H1 (cell line): Measurements from ENCODE around the gene TMPRSS9. TPM values are rescaled to one million over a fixed set of nuclear protein-coding genes. Genes with fewer than 3 reads are reported as not detected.

Source experiments
- CTCF ChIA-PET: fragments of 300-600 bp; sonication (Branson Sonifier 250); formaldehyde crosslinking; loops from one replicate; lab custom pipeline; 2021; ENCODE audit not compliant: partially characterized antibody; lab: Charles Lee
- POLR2A ChIA-PET: fragments of 300-600 bp; sonication (Branson Sonifier 250); formaldehyde crosslinking; loops from one replicate; lab custom pipeline; 2021; ENCODE audit warnings: inconsistent platforms; ENCODE audit not compliant: partially characterized antibody; lab: Charles Lee
- DNase-seq, 2 experiments: peaks; one replicate each; pipeline versions ENCODE4 v3.0.0 to v3.0.0-alpha.2; 2010 to 2022; ENCODE audit warnings: low spot score in 2 of 2, low read depth in 1 of 2, mixed read lengths in 1 of 2
- FAIRE-seq: peaks from 2 replicates; lab custom pipeline; 2011; peaks lifted over from hg19 to GRCh38; lab: Jason Lieb, UNC
- H2AFZ ChIP-seq: 2 replicates; pipeline ENCODE4 v1.8.1; 2012; ENCODE audit warnings: low read length, inconsistent platforms
- H2AK5ac ChIP-seq: 2 replicates; pipeline ENCODE4 v1.6.1; 2013; ENCODE audit warnings: low read depth, low read length
- H2BK120ac ChIP-seq: replicated peaks from 2 replicates; pipeline ENCODE3; 2013; ENCODE audit warnings: low read depth, low read length, inconsistent platforms
- H2BK12ac ChIP-seq: 2 replicates; pipeline ENCODE4 v1.6.1; 2013; ENCODE audit warnings: low read depth, low read length
- H2BK15ac ChIP-seq: 2 replicates; pipeline ENCODE4 v1.6.1; 2013; ENCODE audit warnings: low read length
- H2BK20ac ChIP-seq: 2 replicates; pipeline ENCODE4 v1.6.1; 2013; ENCODE audit warnings: low read length
- H2BK5ac ChIP-seq: 2 replicates; pipeline ENCODE4 v1.6.1; 2013; ENCODE audit warnings: low read depth, low read length
- H3K14ac ChIP-seq: 2 replicates; pipeline ENCODE4 v1.6.1; 2013; ENCODE audit warnings: inconsistent platforms; ENCODE audit not compliant: insufficient read length
- H3K18ac ChIP-seq: 2 replicates; pipeline ENCODE4 v1.6.1; 2013; ENCODE audit warnings: low read length; ENCODE audit errors: extremely low read depth
- H3K23ac ChIP-seq: 2 replicates; pipeline ENCODE4 v1.6.1; 2013; ENCODE audit warnings: inconsistent platforms; ENCODE audit not compliant: insufficient read length
- H3K23me2 ChIP-seq: 2 replicates; pipeline ENCODE4 v1.6.1; 2013; ENCODE audit warnings: low read depth, low read length
- H3K27ac ChIP-seq: 2 replicates; pipeline ENCODE4 v1.6.1; 2011; ENCODE audit warnings: low read depth, low read length, inconsistent platforms
- H3K27me3 ChIP-seq, 4 experiments: replicated peaks in 1 of 4; 1 replicate in 1 of 4; 2 replicates in 3 of 4; pipeline versions ENCODE4 v1.6.1 to v1.8.1; 2011 to 2013; ENCODE audit warnings: low read length in 3 of 4, mild to moderate bottlenecking in 3 of 4, inconsistent platforms in 2 of 4, mixed read lengths in 2 of 4, moderate library complexity in 1 of 4; ENCODE audit not compliant: control insufficient read depth in 3 of 4, insufficient read depth in 3 of 4; ENCODE audit errors: extremely low read depth in 1 of 4
- H3K36me3 ChIP-seq, 4 experiments: 2 replicates each; pipeline versions ENCODE4 v1.6.1 to v1.8.1; 2011 to 2013; ENCODE audit warnings: mild to moderate bottlenecking in 4 of 4, low read length in 3 of 4, moderate library complexity in 2 of 4, control low read depth in 1 of 4, inconsistent platforms in 1 of 4; ENCODE audit not compliant: insufficient read depth in 4 of 4, control insufficient read depth in 2 of 4
- H3K4ac ChIP-seq: replicated peaks from 2 replicates; pipeline ENCODE3; 2013; ENCODE audit warnings: low read length, low read depth, mixed read lengths, inconsistent platforms; ENCODE audit not compliant: insufficient read length
- H3K4me1 ChIP-seq, 4 experiments: replicated peaks in 1 of 4; 1 replicate in 1 of 4; 2 replicates in 3 of 4; pipeline versions ENCODE4 v1.6.1 to v1.8.1; 2011 to 2013; ENCODE audit warnings: low read length in 3 of 4, inconsistent platforms in 2 of 4, mixed read lengths in 1 of 4; ENCODE audit not compliant: insufficient read depth in 4 of 4, control insufficient read depth in 3 of 4
- H3K4me2 ChIP-seq, 2 experiments: 2 replicates each; pipeline versions ENCODE4 v1.6.1 to v1.8.1; 2011 to 2013; ENCODE audit warnings: low read depth in 2 of 2, low read length in 2 of 2, control low read depth in 1 of 2, inconsistent platforms in 1 of 2, mild to moderate bottlenecking in 1 of 2; ENCODE audit not compliant: insufficient read depth in 1 of 2
- H3K4me3 ChIP-seq, 4 experiments: fragments of 200-600, 300-600 bp in 1 of 4; sonication (generic), shearing (Covaris generic), sonication (Bioruptor Twin) in 1 of 4; 2 replicates each; pipeline versions ENCODE4 v1.5.1 to v1.8.1; 2011 to 2016; ENCODE audit warnings: low read length in 4 of 4, low read depth in 3 of 4, control low read depth in 2 of 4, inconsistent platforms in 2 of 4, mild to moderate bottlenecking in 2 of 4, mixed read lengths in 1 of 4, moderate library complexity in 1 of 4; ENCODE audit not compliant: insufficient read depth in 2 of 4; ENCODE audit errors: extremely low read depth in 1 of 4
- H3K56ac ChIP-seq: replicated peaks from 2 replicates; pipeline ENCODE3; 2013; ENCODE audit warnings: low read depth, mild to moderate bottlenecking, mixed read lengths, low read length, inconsistent platforms; ENCODE audit not compliant: insufficient read length
- H3K79me1 ChIP-seq: 2 replicates; pipeline ENCODE4 v1.6.1; 2013; ENCODE audit warnings: low read depth, low read length, control low read depth
- H3K79me2 ChIP-seq, 2 experiments: 2 replicates each; pipeline versions ENCODE4 v1.6.1 to v1.8.1; 2012 to 2013; ENCODE audit warnings: low read length in 2 of 2, mild to moderate bottlenecking in 2 of 2, inconsistent platforms in 1 of 2; ENCODE audit not compliant: insufficient read depth in 2 of 2, control insufficient read depth in 1 of 2
- H3K9ac ChIP-seq, 4 experiments: replicated peaks in 1 of 4; 1 replicate in 1 of 4; 2 replicates in 3 of 4; pipeline versions ENCODE4 v1.6.1 to v1.8.1; 2011 to 2013; ENCODE audit warnings: low read depth in 3 of 4, low read length in 3 of 4, control low read depth in 2 of 4, mild to moderate bottlenecking in 2 of 4, moderate library complexity in 2 of 4, inconsistent platforms in 1 of 4; ENCODE audit errors: extremely low read depth in 1 of 4
- H3K9me3 ChIP-seq, 2 experiments: 2 replicates each; pipeline versions ENCODE4 v1.6.1 to v1.8.1; 2012 to 2013; ENCODE audit warnings: mild to moderate bottlenecking in 2 of 2, moderate library complexity in 2 of 2, control low read depth in 1 of 2, inconsistent platforms in 1 of 2, low read depth in 1 of 2, low read length in 1 of 2, mixed read lengths in 1 of 2; ENCODE audit not compliant: insufficient read depth in 2 of 2
- H4K20me1 ChIP-seq, 2 experiments: replicated peaks in 1 of 2; 2 replicates each; pipeline versions ENCODE3 to v1.8.1; 2011 to 2013; ENCODE audit warnings: inconsistent platforms in 2 of 2, low read length in 2 of 2, mild to moderate bottlenecking in 1 of 2; ENCODE audit not compliant: insufficient read depth in 2 of 2, control insufficient read depth in 1 of 2
- H4K5ac ChIP-seq: 2 replicates; pipeline ENCODE4 v1.6.1; 2013; ENCODE audit warnings: low read length, low read depth, mixed read lengths, inconsistent platforms; ENCODE audit not compliant: insufficient read length
- H4K8ac ChIP-seq: 2 replicates; pipeline ENCODE4 v1.8.0; 2013; ENCODE audit warnings: mild to moderate bottlenecking, moderate library complexity, low read length, inconsistent platforms; ENCODE audit not compliant: insufficient read depth; ENCODE audit errors: extremely low read depth
- H4K91ac ChIP-seq: replicated peaks from 2 replicates; pipeline ENCODE3; 2013; ENCODE audit warnings: low read length, mixed read lengths, inconsistent platforms; ENCODE audit not compliant: insufficient read length
- ASH2L ChIP-seq: fragments of 200-600, 300-600 bp; sonication (generic); IDR thresholded peaks from one replicate; pipeline ENCODE4 v1.7.1; 2017; ENCODE audit warnings: low read length
- CHD1 ChIP-seq: IDR thresholded peaks from 2 replicates; pipeline ENCODE4 v1.6.1; 2012; ENCODE audit warnings: low read depth, low read length, improper control_type of control experiment
- CREB1 ChIP-seq: IDR thresholded peaks from 2 replicates; pipeline ENCODE4 v1.6.1; 2012; ENCODE audit warnings: inconsistent platforms
- HDAC6 ChIP-seq: IDR thresholded peaks from one replicate; pipeline ENCODE4 v1.7.1; 2012; ENCODE audit warnings: low read depth, mild to moderate bottlenecking, inconsistent platforms, low read length, moderate library complexity
- KDM5A ChIP-seq: fragments of 200-600 bp; IDR thresholded peaks from 2 replicates; pipeline ENCODE4 v1.7.1; 2012; ENCODE audit warnings: mild to moderate bottlenecking, low read length, inconsistent platforms, mixed read lengths
- SIRT6 ChIP-seq: IDR thresholded peaks from one replicate; pipeline ENCODE4 v1.7.1; 2012; ENCODE audit warnings: low read length, inconsistent platforms
- SP1 ChIP-seq: IDR thresholded peaks from 2 replicates; pipeline ENCODE4 v1.6.1; 2011; ENCODE audit warnings: low read depth, low read length
- SRF ChIP-seq: IDR thresholded peaks from 2 replicates; pipeline ENCODE4 v1.6.1; 2011; ENCODE audit warnings: mild to moderate bottlenecking, low read depth, low read length, moderate library complexity
- TBP ChIP-seq: IDR thresholded peaks from 2 replicates; pipeline ENCODE4 v1.6.1; 2011; ENCODE audit warnings: low read depth, low read length, improper control_type of control experiment
- WGBS, 2 experiments: shearing (Covaris generic) in 1 of 2; methylation state at CpG; one replicate each; pipeline versions ENCODE4 v1.1.6 to v1.1.7; 2013 to 2015; ENCODE audit warnings: low lambda C conversion rate in 2 of 2, mixed read lengths in 2 of 2, inconsistent platforms in 1 of 2, low coverage in 1 of 2, missing lambda C conversion rate in 1 of 2; ENCODE audit not compliant: insufficient replicate concordance in 2 of 2, insufficient coverage in 1 of 2, insufficient read length in 1 of 2; ENCODE audit errors: extremely low coverage in 1 of 2, missing lambda C conversion rate in 1 of 2; 5-methylcytosine and 5-hydroxymethylcytosine counted together
- polyA plus RNA-seq, 7 experiments: library from polyadenylated mRNA; depleted of rRNA in 3 of 7; stranded (reverse) in 5 of 7; unstranded in 2 of 7; fragments of >200 nt in 5 of 7; fragments of 200-250 nt in 2 of 7; gene quantifications; 1 replicate in 5 of 7; 2 replicates in 1 of 7; 4 replicates in 1 of 7; pipeline versions ENCODE4 v1.2.1 to v1.2.3, GENCODE V29; 2011 to 2013; ENCODE audit warnings: missing spikeins in 2 of 7, mixed read lengths in 2 of 7
- total RNA-seq: library from RNA; stranded (reverse); fragmentation: NEBNext Ultra II Directional; extraction: Animal tissue kit (Norgen Biotek cat#: 25700); gene quantifications from 2 replicates; pipeline ENCODE4 v1.2.1, GENCODE V29; 2021
- TF ChIP-seq, protein P1 (sequence below), 3 experiments: IDR thresholded peaks; 1 replicate in 2 of 3; 2 replicates in 1 of 3; pipeline versions ENCODE4 v1.5.1 to v1.6.1; 2011; ENCODE audit warnings: low read length in 3 of 3, mild to moderate bottlenecking in 3 of 3, inconsistent platforms in 2 of 3, low read depth in 1 of 3, moderate library complexity in 1 of 3; ENCODE audit not compliant: insufficient read depth in 1 of 3; ENCODE audit errors: control extremely low read depth in 1 of 3
- TF ChIP-seq, protein P2 (sequence below): IDR thresholded peaks from 2 replicates; pipeline ENCODE4 v1.6.1; 2012; ENCODE audit warnings: inconsistent platforms

TMPRSS9 gene
- total and polyA plus RNA-seq, 2 of the 8 experiments (the other 6 are each of a cell fraction or from before 2014, with no cell fraction given), result 0.15 to 0.19 TPM

DNA sequence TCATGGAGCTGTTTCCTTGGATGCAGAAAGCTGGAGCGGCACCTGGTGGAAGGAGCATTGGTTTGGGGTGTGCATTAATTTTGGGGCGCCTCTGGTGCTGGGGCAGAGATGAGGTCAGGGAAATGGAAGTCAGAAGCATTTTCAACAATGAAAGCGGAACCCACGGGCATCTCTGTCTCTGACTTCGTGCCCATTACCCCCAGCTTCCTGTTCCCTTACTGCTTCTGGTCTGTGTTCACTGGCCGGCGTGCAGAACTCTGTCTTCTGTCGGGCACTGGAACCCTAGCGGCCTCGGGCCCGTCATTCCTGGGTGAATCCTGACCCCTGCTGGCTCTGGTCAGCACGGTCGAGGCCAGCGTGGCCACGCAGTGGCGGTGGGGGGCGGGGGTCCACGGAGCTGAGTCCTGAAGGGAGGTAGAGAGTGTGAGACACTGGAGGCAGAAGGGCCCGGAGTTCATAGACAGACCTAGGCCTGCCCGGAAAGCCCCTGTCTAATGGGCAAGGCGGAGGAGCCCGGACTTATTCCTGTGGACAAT lies 44.2 kb upstream of the TMPRSS9 start:
- Histone ChIP-seq H4K8ac (no peak overlapping the region; the same call in 1 of the 2 replicates), H3K23ac (no peak overlapping the region), H3K4me3 (no peak overlapping the region; a peak in 1 of 8 replicates), H3K79me1 (no peaks in the 10 kb centered on the region), H3K27me3 (no peaks in the 10 kb centered on the region), H4K20me1 (no peaks in the 10 kb centered on the region), H2BK12ac (no peak overlapping the region), H2BK120ac (no peak overlapping the region), H2AK5ac (no peak overlapping the region), H3K4me2 (no peak overlapping the region), H4K91ac (no peak overlapping the region), H4K5ac (no peak overlapping the region), H2BK15ac (no peak overlapping the region), H3K9me3 (no peaks in the 10 kb centered on the region), H2AFZ (0 out of 2 replicates have a peak overlapping the region, but pooled peaks have one; percentile 7), H3K56ac (no peak overlapping the region), H3K23me2 (no peaks in the 10 kb centered on the region), H3K4me1 (peaks cover 0 to 4% (median under 1%) of the 10 kb centered on the region in 4 experiments; a peak in 4 of 7 replicates), H3K9ac (no peak overlapping the region), H3K27ac (no peak overlapping the region), H3K18ac (no peak overlapping the region; the same call in 1 of the 2 replicates), H3K4ac (no peak overlapping the region), H3K36me3 (no peaks in the 10 kb centered on the region), H2BK20ac (no peak overlapping the region), H3K14ac (no peak overlapping the region), H3K79me2 (no peaks in the 10 kb centered on the region), H2BK5ac (no peak overlapping the region)
- FAIRE-seq, result no peak
- peak in 1 of 2 experiments; percentile 86 for DNase-seq
- 44% methylated on average over 22 of the region's 22 CpGs; no CpG with 5 or more reads in 1 of the 2 experiments for WGBS, 2 experiments
- ChIA-PET POLR2A (interaction anchor here (0.6 to 4.1 kb wide), 18 partner anchors 10 to 160 kb away, joined by 3 to 29 read pairs (median 4); partner anchors contain the start of genes AMH, GADD45B, LSM7 and PLEKHJ1), CTCF (interaction anchor here (0.7 to 9.8 kb wide), 46 partner anchors 9 to 386 kb away, joined by 3 to 106 read pairs (median 6); partner anchors contain the start of genes AMH, JSRP1, LSM7 and PLEKHJ1)
- TF ChIP-seq KDM5A (peak; percentile 41; the same call in 1 of the 2 replicates), TBP (no peak), CHD1 (no peak), CREB1 (peak; percentile 25; the same call in 1 of the 2 replicates), HDAC6 (no peak), SIRT6 (no peak), ASH2L (no peak), SRF (no peak), SP1 (no peak)
- TF ChIP-seq, protein P1, sequence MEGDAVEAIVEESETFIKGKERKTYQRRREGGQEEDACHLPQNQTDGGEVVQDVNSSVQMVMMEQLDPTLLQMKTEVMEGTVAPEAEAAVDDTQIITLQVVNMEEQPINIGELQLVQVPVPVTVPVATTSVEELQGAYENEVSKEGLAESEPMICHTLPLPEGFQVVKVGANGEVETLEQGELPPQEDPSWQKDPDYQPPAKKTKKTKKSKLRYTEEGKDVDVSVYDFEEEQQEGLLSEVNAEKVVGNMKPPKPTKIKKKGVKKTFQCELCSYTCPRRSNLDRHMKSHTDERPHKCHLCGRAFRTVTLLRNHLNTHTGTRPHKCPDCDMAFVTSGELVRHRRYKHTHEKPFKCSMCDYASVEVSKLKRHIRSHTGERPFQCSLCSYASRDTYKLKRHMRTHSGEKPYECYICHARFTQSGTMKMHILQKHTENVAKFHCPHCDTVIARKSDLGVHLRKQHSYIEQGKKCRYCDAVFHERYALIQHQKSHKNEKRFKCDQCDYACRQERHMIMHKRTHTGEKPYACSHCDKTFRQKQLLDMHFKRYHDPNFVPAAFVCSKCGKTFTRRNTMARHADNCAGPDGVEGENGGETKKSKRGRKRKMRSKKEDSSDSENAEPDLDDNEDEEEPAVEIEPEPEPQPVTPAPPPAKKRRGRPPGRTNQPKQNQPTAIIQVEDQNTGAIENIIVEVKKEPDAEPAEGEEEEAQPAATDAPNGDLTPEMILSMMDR (IDR thresholded peaks at IDR 0.05; ENCODE audit: control extremely low read depth in 1 of 3, insufficient read depth in 1 of 3, low read depth in 1 of 3, low read length in 3 of 3), result peak; percentile 85 to 93 (median 88)
- TF ChIP-seq, protein P2, sequence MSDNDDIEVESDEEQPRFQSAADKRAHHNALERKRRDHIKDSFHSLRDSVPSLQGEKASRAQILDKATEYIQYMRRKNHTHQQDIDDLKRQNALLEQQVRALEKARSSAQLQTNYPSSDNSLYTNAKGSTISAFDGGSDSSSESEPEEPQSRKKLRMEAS, result peak; percentile 42; the same call in 1 of the 2 replicates
